Osteocyte (in vitro differentiated cells): Measurements from ENCODE around the gene RYR2. TPM values are rescaled to one million over a fixed set of nuclear protein-coding genes. Genes with fewer than 3 reads are reported as not detected.

Experiments
- DNase-seq: peaks from one replicate; pipeline ENCODE4 v3.0.0; 2021; ENCODE audit warnings: mixed read lengths; ENCODE audit not compliant: unreplicated experiment; ENCODE audit errors: extremely low spot score
- H3K27ac Mint-ChIP-seq: one replicate; pipeline ENCODE4 v1.8.0; 2021; ENCODE audit warnings: mild to moderate bottlenecking, mixed read lengths; ENCODE audit not compliant: unreplicated experiment
- H3K27me3 Mint-ChIP-seq: one replicate; pipeline ENCODE4 v1.8.0; 2021; ENCODE audit warnings: mixed read lengths; ENCODE audit not compliant: unreplicated experiment
- H3K36me3 Mint-ChIP-seq: one replicate; pipeline ENCODE4 v1.8.0; 2021; ENCODE audit warnings: mixed read lengths; ENCODE audit not compliant: unreplicated experiment
- H3K4me1 Mint-ChIP-seq: one replicate; pipeline ENCODE4 v1.8.0; 2021; ENCODE audit warnings: mixed read lengths; ENCODE audit not compliant: unreplicated experiment
- H3K4me3 Mint-ChIP-seq: one replicate; pipeline ENCODE4 v1.8.0; 2021; ENCODE audit warnings: mild to moderate bottlenecking, moderate library complexity, mixed read lengths; ENCODE audit not compliant: unreplicated experiment
- H3K9me3 Mint-ChIP-seq: one replicate; pipeline ENCODE4 v1.8.0; 2021; ENCODE audit warnings: mixed read lengths; ENCODE audit not compliant: unreplicated experiment
- CTCF ChIP-seq: fragments of 200-600 bp; sonication (generic); IDR thresholded peaks from 2 replicates; pipeline ENCODE4 v1.5.0; 2021; ENCODE audit warnings: antibody characterized with exemption, mild to moderate bottlenecking, moderate library complexity
- total RNA-seq: library from RNA; stranded (reverse); gene quantifications from 2 replicates; pipeline ENCODE4 v1.2.1, GENCODE V29; 2021

RYR2 gene
- total RNA-seq, 1 donor from 2014 or later, result 0.03 TPM

- Mint-ChIP-seq H3K27ac (no peak overlapping the region), H3K9me3 (peaks cover 11% of the 10 kb centered on the region), H3K36me3 (no peaks in the 10 kb centered on the region), H3K4me1 (no peaks in the 10 kb centered on the region), H3K27me3 (no peaks in the 10 kb centered on the region), H3K4me3 (no peak overlapping the region)
- no peak for DNase-seq
- TF ChIP-seq CTCF, result no peak
Measured at GRCh38 chr1:237296861-237297260, 254.9 kb downstream of the RYR2 start.

- Mint-ChIP-seq H3K9me3 (peaks cover 11% of the 10 kb centered on the region), H3K4me3 (no peak overlapping the region)
Measured at GRCh38 chr1:237300642-237301041, 258.7 kb downstream of the RYR2 start.

GRCh38 chr1:237303929-237304328 is 261.9 kb downstream of the RYR2 start:
- no peaks in the 10 kb centered on the region for H3K27me3 Mint-ChIP-seq
- no peak for DNase-seq
- no peak overlapping the region for H3K27ac Mint-ChIP-seq
- no peaks in the 10 kb centered on the region for H3K4me1 Mint-ChIP-seq
- no peaks in the 10 kb centered on the region for H3K36me3 Mint-ChIP-seq
- TF ChIP-seq CTCF, result no peak
- H3K4me3 Mint-ChIP-seq, result no peak overlapping the region
- H3K9me3 Mint-ChIP-seq, result peaks cover 3% of the 10 kb centered on the region

More at GRCh38 chr1:237300642-237301041, 258.7 kb downstream of the RYR2 start:
- DNase-seq, result no peak
- H3K27me3 Mint-ChIP-seq, result no peaks in the 10 kb centered on the region
- no peaks in the 10 kb centered on the region for H3K36me3 Mint-ChIP-seq
- H3K4me1 Mint-ChIP-seq, result no peaks in the 10 kb centered on the region
- H3K27ac Mint-ChIP-seq, result no peak overlapping the region
- no peak for TF ChIP-seq CTCF

GRCh38 chr1:237306726-237307125 is 264.7 kb downstream of the RYR2 start:
- Mint-ChIP-seq H3K27ac (no peak overlapping the region), H3K4me3 (no peak overlapping the region), H3K36me3 (no peaks in the 10 kb centered on the region), H3K4me1 (no peaks in the 10 kb centered on the region), H3K9me3 (no peaks in the 10 kb centered on the region), H3K27me3 (no peaks in the 10 kb centered on the region)
- no peak for TF ChIP-seq CTCF
- no peak for DNase-seq

- H3K4me3 Mint-ChIP-seq, result no peak overlapping the region
- no peak for TF ChIP-seq CTCF
- no peak overlapping the region for H3K27ac Mint-ChIP-seq
- H3K4me1 Mint-ChIP-seq, result no peaks in the 10 kb centered on the region
- no peaks in the 10 kb centered on the region for H3K27me3 Mint-ChIP-seq
- no peaks in the 10 kb centered on the region for H3K36me3 Mint-ChIP-seq
- DNase-seq, result no peak
- peaks cover 7% of the 10 kb centered on the region for H3K9me3 Mint-ChIP-seq
Measured at GRCh38 chr1:237309595-237310118, 267.7 kb downstream of the RYR2 start.
